Measurements from ENCODE around the gene RPAIN. TPM values are rescaled to one million over a fixed set of nuclear protein-coding genes. Genes with fewer than 3 reads are reported as not detected.

RPAIN gene
- total RNA-seq, 1 donor from 2014 or later: 121 TPM

DNA sequence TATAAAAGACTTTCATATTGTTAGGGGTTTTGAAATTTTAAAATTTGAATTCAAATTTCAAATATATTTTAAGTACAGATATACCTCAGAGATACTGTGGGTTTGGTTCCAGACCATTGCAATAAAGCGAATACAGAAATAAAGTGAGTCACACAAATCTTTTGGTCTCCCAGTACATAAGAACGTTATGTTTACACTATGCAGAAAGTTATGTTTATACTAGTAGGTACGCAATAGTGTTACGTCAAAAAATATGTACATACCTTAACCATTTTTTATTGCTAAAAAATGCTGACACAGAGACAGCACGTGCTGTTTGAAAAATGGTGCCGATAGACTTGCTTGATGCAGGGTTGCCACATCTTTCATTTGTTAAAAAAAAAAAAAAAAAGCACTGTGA is 20.2 kb upstream of the RPAIN start:
- no peak for DNase-seq (ENCODE audit: low spot score)
- Histone ChIP-seq H3K79me2 (ENCODE audit: low read depth) (no peaks in the 10 kb centered on the region), H3F3A (ENCODE audit: low read depth) (no peaks in the 10 kb centered on the region), H3K9ac (no peak overlapping the region), H3K9me3 (ENCODE audit: low read depth) (no peaks in the 10 kb centered on the region), H3K27ac (no peak overlapping the region), H3K4me2 (no peak overlapping the region), H3K27me3 (no peaks in the 10 kb centered on the region), H3K4me1 (no peaks in the 10 kb centered on the region), H2AFZ (replicated peaks) (no peak overlapping the region), H3K36me3 (peaks cover 30% of the 10 kb centered on the region), H4K20me1 (ENCODE audit: low read depth) (no peaks in the 10 kb centered on the region), H3K4me3 (no peak overlapping the region)
- TF ChIP-seq, protein P1, sequence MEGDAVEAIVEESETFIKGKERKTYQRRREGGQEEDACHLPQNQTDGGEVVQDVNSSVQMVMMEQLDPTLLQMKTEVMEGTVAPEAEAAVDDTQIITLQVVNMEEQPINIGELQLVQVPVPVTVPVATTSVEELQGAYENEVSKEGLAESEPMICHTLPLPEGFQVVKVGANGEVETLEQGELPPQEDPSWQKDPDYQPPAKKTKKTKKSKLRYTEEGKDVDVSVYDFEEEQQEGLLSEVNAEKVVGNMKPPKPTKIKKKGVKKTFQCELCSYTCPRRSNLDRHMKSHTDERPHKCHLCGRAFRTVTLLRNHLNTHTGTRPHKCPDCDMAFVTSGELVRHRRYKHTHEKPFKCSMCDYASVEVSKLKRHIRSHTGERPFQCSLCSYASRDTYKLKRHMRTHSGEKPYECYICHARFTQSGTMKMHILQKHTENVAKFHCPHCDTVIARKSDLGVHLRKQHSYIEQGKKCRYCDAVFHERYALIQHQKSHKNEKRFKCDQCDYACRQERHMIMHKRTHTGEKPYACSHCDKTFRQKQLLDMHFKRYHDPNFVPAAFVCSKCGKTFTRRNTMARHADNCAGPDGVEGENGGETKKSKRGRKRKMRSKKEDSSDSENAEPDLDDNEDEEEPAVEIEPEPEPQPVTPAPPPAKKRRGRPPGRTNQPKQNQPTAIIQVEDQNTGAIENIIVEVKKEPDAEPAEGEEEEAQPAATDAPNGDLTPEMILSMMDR (IDR thresholded peaks at IDR 0.05): no peak
- no peak for TF ChIP-seq EZH2phosphoT487 (IDR thresholded peaks at IDR 0.05)
- Mint-ChIP-seq H3K36me3 (peaks cover 28% of the 10 kb centered on the region), H3K4me3 (no peak overlapping the region), H3K27ac (no peak overlapping the region), H3K27me3 (ENCODE audit: insufficient read depth, low read depth) (no peaks in the 10 kb centered on the region), H3K9me3 (no peaks in the 10 kb centered on the region), H3K4me1 (no peaks in the 10 kb centered on the region)

- Mint-ChIP-seq H3K27me3 (ENCODE audit: insufficient read depth, low read depth) (no peaks in the 10 kb centered on the region), H3K27ac (no peak overlapping the region), H3K4me1 (no peaks in the 10 kb centered on the region), H3K4me3 (no peak overlapping the region), H3K36me3 (peaks cover 18% of the 10 kb centered on the region), H3K9me3 (no peaks in the 10 kb centered on the region)
- Histone ChIP-seq H3K27me3 (no peaks in the 10 kb centered on the region), H3K9ac (no peak overlapping the region), H3K4me2 (no peak overlapping the region), H3K79me2 (ENCODE audit: low read depth) (no peaks in the 10 kb centered on the region), H3K4me1 (no peaks in the 10 kb centered on the region), H3K27ac (no peak overlapping the region), H3F3A (ENCODE audit: low read depth) (no peaks in the 10 kb centered on the region), H3K4me3 (no peak overlapping the region), H3K36me3 (peaks cover 33% of the 10 kb centered on the region), H4K20me1 (ENCODE audit: low read depth) (no peaks in the 10 kb centered on the region), H3K9me3 (ENCODE audit: low read depth) (no peaks in the 10 kb centered on the region), H2AFZ (replicated peaks) (no peak overlapping the region)
- TF ChIP-seq EZH2phosphoT487 (IDR thresholded peaks at IDR 0.05): no peak
- TF ChIP-seq, protein P1 (IDR thresholded peaks at IDR 0.05): no peak
- no peak for TF ChIP-seq EZH2 (IDR thresholded peaks at IDR 0.05)
- DNase-seq (ENCODE audit: low spot score): no peak
Measured at GRCh38 chr17:5405400-5405799, 14.6 kb upstream of the RPAIN start.

- Histone ChIP-seq H4K20me1 (ENCODE audit: low read depth) (peaks cover 3% of the 10 kb centered on the region), H2AFZ (replicated peaks) (no peak overlapping the region), H3K9me3 (ENCODE audit: low read depth) (no peaks in the 10 kb centered on the region), H3K27me3 (no peaks in the 10 kb centered on the region), H3K4me1 (no peaks in the 10 kb centered on the region), H3F3A (ENCODE audit: low read depth) (no peaks in the 10 kb centered on the region), H3K4me3 (no peak overlapping the region), H3K27ac (no peak overlapping the region), H3K9ac (no peak overlapping the region), H3K79me2 (ENCODE audit: low read depth) (peaks cover 13% of the 10 kb centered on the region), H3K36me3 (peaks cover 32% of the 10 kb centered on the region), H3K4me2 (no peak overlapping the region)
- Mint-ChIP-seq H3K27me3 (ENCODE audit: insufficient read depth, low read depth) (no peaks in the 10 kb centered on the region), H3K4me3 (no peak overlapping the region), H3K27ac (no peak overlapping the region), H3K9me3 (no peaks in the 10 kb centered on the region), H3K36me3 (peaks cover 27% of the 10 kb centered on the region), H3K4me1 (no peaks in the 10 kb centered on the region)
- DNase-seq (ENCODE audit: low spot score): no peak
- TF ChIP-seq, protein P1 (IDR thresholded peaks at IDR 0.05): no peak
- TF ChIP-seq EZH2 (IDR thresholded peaks at IDR 0.05): no peak
- TF ChIP-seq EZH2phosphoT487 (IDR thresholded peaks at IDR 0.05): no peak
Measured at GRCh38 chr17:5408186-5408585, 11.8 kb upstream of the RPAIN start.

Data from neural progenitor cell (in vitro differentiated cells).